CD4-positive, alpha-beta memory T cell (primary cell): ENCODE results near the gene DDX49. TPM values are rescaled to one million over a fixed set of nuclear protein-coding genes. Genes with fewer than 3 reads are reported as not detected.
A peak's percentile ranks its signal among the peaks of the same experiment; 100 is the strongest.

Experiments
- CTCF ChIA-PET: fragments of 350-600 bp; sonication (Branson Sonifier 250); formaldehyde crosslinking; loops from one replicate; lab custom pipeline; 2021; ENCODE audit warnings: inconsistent platforms; ENCODE audit not compliant: partially characterized antibody; lab: Charles Lee
- POLR2A ChIA-PET: fragments of 350-600 bp; sonication (Branson Sonifier 250); formaldehyde crosslinking; loops from one replicate; lab custom pipeline; 2021; ENCODE audit not compliant: partially characterized antibody; lab: Charles Lee
- DNase-seq, 5 donors: peaks; one replicate each; pipeline versions ENCODE4 v3.0.0 to v3.0.0-alpha.2; 2020 to 2022; ENCODE audit warnings: mixed read lengths in 1 of 5
- H3K27ac ChIP-seq: one replicate; pipeline ENCODE4 v1.7.0; 2013; ENCODE audit warnings: low read depth, low read length
- H3K27me3 ChIP-seq: 2 replicates; pipeline ENCODE4 v1.7.0; 2013; ENCODE audit warnings: mild to moderate bottlenecking, low read length, moderate library complexity; ENCODE audit not compliant: insufficient read depth
- H3K36me3 ChIP-seq: 2 replicates; pipeline ENCODE4 v1.7.0; 2013; ENCODE audit warnings: mild to moderate bottlenecking, low read length, moderate library complexity; ENCODE audit not compliant: insufficient read depth
- H3K4me1 ChIP-seq: 2 replicates; pipeline ENCODE4 v1.7.0; 2013; ENCODE audit warnings: mild to moderate bottlenecking, low read length, moderate library complexity; ENCODE audit not compliant: insufficient read depth
- H3K4me3 ChIP-seq, 2 donors: one replicate each; pipeline ENCODE4 v1.7.0; 2013; ENCODE audit warnings: low read length in 2 of 2, mild to moderate bottlenecking in 1 of 2
- H3K9me3 ChIP-seq, 2 donors: one replicate each; pipeline ENCODE4 v1.7.0; 2013; ENCODE audit warnings: low read length in 2 of 2, control low read depth in 1 of 2; ENCODE audit not compliant: control insufficient read depth in 1 of 2
- H3K27ac Mint-ChIP-seq, 7 donors: one replicate each; pipeline ENCODE4 v1.8.0; 2020 to 2021; ENCODE audit warnings: mixed read lengths in 7 of 7, mild to moderate bottlenecking in 6 of 7, inconsistent platforms in 3 of 7, moderate library complexity in 3 of 7
- H3K27me3 Mint-ChIP-seq, 2 donors: one replicate each; pipeline ENCODE4 v1.8.0; 2020 to 2021; ENCODE audit warnings: mixed read lengths in 2 of 2
- H3K36me3 Mint-ChIP-seq, 2 donors: one replicate each; pipeline ENCODE4 v1.8.0; 2020 to 2021; ENCODE audit warnings: mixed read lengths in 2 of 2, inconsistent platforms in 1 of 2, mild to moderate bottlenecking in 1 of 2
- H3K4me1 Mint-ChIP-seq, 4 donors: one replicate each; pipeline ENCODE4 v1.8.0; 2020 to 2021; ENCODE audit warnings: mixed read lengths in 4 of 4, mild to moderate bottlenecking in 1 of 4
- H3K4me3 Mint-ChIP-seq, 8 donors: one replicate each; pipeline ENCODE4 v1.8.0; 2020 to 2021; ENCODE audit warnings: mixed read lengths in 8 of 8, mild to moderate bottlenecking in 7 of 8, moderate library complexity in 6 of 8, inconsistent platforms in 3 of 8
- H3K9me3 Mint-ChIP-seq, 8 donors: one replicate each; pipeline ENCODE4 v1.8.0; 2020 to 2021; ENCODE audit warnings: mixed read lengths in 8 of 8, mild to moderate bottlenecking in 5 of 8, inconsistent platforms in 3 of 8, moderate library complexity in 1 of 8
- intact Hi-C: fragments of 100-400 bp; cut with micrococcal nuclease; formaldehyde crosslinking; loops from one replicate; pipeline ENCODE4 v1.15.1; 2023
- polyA plus RNA-seq, 2 donors: library from polyadenylated mRNA; unstranded; fragments of 300-500 nt; fragmentation: Illumina TruSeq; gene quantifications; one replicate each; pipeline ENCODE4 v1.2.3, GENCODE V29; 2021
- total RNA-seq, 2 experiments: library from RNA; stranded (reverse); gene quantifications; one replicate each; pipeline ENCODE4 v1.2.3, GENCODE V29; 2021

Gene DDX49, protein sequence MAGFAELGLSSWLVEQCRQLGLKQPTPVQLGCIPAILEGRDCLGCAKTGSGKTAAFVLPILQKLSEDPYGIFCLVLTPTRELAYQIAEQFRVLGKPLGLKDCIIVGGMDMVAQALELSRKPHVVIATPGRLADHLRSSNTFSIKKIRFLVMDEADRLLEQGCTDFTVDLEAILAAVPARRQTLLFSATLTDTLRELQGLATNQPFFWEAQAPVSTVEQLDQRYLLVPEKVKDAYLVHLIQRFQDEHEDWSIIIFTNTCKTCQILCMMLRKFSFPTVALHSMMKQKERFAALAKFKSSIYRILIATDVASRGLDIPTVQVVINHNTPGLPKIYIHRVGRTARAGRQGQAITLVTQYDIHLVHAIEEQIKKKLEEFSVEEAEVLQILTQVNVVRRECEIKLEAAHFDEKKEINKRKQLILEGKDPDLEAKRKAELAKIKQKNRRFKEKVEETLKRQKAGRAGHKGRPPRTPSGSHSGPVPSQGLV
- total RNA-seq, result 10 to 100 TPM; 40.9 to 43.6 TPM
- polyA plus RNA-seq, result 10 to 100 TPM; 20.7 to 32.1 TPM

DNA sequence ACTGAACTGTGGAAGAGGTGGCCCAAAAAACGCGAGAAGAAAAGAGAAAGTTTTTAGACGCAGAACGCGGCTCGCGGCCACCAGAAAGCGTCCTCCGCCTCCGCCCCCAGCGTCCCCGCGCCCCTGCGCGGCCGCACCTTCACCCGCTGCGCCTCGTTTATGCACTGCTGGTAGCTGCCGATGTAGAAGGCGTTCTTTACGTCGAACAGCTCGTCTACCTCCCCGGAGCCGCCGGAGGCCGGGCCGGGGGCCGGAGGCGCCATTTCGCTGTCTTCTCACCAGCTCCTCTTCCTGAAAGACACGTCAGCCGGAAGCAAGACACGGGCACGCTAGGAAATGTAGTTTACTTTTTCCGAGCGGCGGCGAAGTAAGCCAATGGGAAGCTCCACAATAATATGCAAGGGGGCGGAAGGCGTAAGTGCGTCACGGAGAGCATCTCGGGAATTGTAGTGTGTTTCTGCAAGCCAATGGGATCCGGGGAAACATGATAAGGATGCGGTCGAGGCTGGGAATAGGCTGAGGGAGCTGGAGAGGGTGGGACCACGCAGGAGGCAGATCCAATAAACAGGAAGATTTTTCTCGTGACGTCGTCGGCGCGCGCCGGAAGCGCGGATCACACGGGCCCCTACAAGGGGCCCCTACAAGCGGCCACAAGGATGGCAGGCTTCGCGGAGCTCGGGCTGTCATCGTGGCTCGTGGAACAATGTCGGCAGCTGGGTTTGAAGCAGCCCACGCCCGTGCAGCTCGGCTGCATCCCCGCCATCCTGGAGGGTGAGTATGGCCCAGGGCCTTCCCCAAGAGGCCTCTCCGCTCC lies at the start of gene DDX49, which contains the start of gene COPE:
TSS of gene DDX49 (plus strand) at position 630 of the 814 bp plus-strand sequence. CDS start at position 657, 27 bp downstream.
TSS of gene COPE (minus strand) at position 302 of the 814 bp plus-strand sequence. CDS start at position 263, 39 bp downstream.
- peaks cover 27% of the 10 kb centered on the region for H3K36me3 ChIP-seq
- no peaks in the 10 kb centered on the region for H3K27me3 ChIP-seq
- peaks cover 45% of the 10 kb centered on the region for H3K4me1 ChIP-seq
- CTCF ChIA-PET, result interaction anchor here (0.7 to 1.5 kb wide), 5 partner anchors 67 to 348 kb away, joined by 3 read pairs; partner anchors contain the start of gene UBA52
- Mint-ChIP-seq H3K9me3 (no peaks in the 10 kb centered on the region), H3K36me3 (peaks cover 22 to 47% of the 10 kb centered on the region in 2 donors), H3K27ac (peak within 1 kb of the TSS; percentile 73 to 98 (median 96)), H3K27me3 (no peaks in the 10 kb centered on the region), H3K4me3 (peak within 1 kb of the TSS; percentile 72 to 97 (median 93)), H3K4me1 (peaks cover 21 to 64% (median 35%) of the 10 kb centered on the region in 4 donors)
- no peaks in the 10 kb centered on the region for H3K9me3 ChIP-seq
- POLR2A ChIA-PET, result interaction anchor here (0.6 to 3.2 kb wide), 29 partner anchors 10 to 1704 kb away, joined by 3 to 20 read pairs (median 3); partner anchors contain the start of genes BORCS8, FKBP8, JUND and KXD1
- peak; percentile 97 to 100 (median 99) for DNase-seq
- H3K4me3 ChIP-seq, result peak within 1 kb of the TSS; percentile 92 to 93
- intact Hi-C loops, result loop anchor here (1.0 to 10.0 kb wide), 10 partner anchors 13 to 1362 kb away; partner anchors contain the start of genes ARMC6, BORCS8, COLGALT1 and ELL
- peak within 1 kb of the TSS; percentile 94 for H3K27ac ChIP-seq

DNA sequence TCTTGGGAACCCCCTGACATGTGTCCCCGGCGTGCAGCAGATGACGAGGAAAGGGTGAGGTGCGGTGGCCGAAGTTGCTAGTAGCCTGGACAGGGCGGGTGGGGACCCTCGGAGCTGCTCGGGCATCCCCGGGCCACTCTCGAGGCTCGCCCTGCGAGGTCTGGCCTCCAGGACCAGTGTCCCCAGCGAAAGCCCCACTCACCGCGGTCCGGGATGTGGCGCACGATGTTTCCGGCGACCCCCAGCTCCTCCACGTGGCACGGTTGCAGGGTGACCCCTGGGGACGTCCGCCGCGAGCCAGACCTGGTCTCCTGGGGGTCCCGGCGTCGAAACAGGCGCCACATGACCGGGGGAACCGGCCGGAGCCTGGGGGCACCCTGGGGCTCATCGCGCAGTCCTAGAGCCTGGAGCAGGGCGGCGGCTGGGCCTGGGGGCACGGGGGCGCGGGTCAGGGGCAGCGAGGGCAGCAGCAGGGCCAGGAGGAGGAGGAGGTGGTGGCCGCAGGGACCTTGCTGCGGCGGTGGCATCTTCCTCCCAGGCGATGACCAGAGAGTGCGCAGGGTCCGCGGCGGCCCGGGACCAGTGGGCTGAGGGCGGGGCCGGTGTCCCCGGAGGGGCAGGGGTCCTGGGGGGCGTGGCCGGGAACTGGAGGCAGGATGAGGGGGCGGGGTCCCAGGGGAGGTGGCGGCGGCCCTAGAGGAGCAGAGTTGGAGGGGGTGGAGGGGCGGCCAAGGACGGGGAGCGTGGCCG lies 49.6 kb upstream of the DDX49 start:
- Mint-ChIP-seq H3K4me1 (peaks cover 8 to 23% (median 12%) of the 10 kb centered on the region in 4 donors), H3K4me3 (no peak overlapping the region), H3K27ac (no peak overlapping the region), H3K9me3 (no peaks in the 10 kb centered on the region), H3K36me3 (peaks cover 18 to 22% of the 10 kb centered on the region in 2 donors), H3K27me3 (peaks cover 0 to 3% of the 10 kb centered on the region in 2 donors)
- DNase-seq, result no peak
- Histone ChIP-seq H3K27ac (no peak overlapping the region), H3K4me3 (no peak overlapping the region), H3K27me3 (no peaks in the 10 kb centered on the region), H3K36me3 (peaks cover 20% of the 10 kb centered on the region), H3K4me1 (peaks cover 4% of the 10 kb centered on the region), H3K9me3 (no peaks in the 10 kb centered on the region)
- POLR2A ChIA-PET, result no interaction called here
- CTCF ChIA-PET, result no interaction called here
- intact Hi-C loops, result loop anchor here (10.0 kb wide), 1 partner anchor 45 kb away; the partner anchor contains the start of genes COPE and DDX49

DNA sequence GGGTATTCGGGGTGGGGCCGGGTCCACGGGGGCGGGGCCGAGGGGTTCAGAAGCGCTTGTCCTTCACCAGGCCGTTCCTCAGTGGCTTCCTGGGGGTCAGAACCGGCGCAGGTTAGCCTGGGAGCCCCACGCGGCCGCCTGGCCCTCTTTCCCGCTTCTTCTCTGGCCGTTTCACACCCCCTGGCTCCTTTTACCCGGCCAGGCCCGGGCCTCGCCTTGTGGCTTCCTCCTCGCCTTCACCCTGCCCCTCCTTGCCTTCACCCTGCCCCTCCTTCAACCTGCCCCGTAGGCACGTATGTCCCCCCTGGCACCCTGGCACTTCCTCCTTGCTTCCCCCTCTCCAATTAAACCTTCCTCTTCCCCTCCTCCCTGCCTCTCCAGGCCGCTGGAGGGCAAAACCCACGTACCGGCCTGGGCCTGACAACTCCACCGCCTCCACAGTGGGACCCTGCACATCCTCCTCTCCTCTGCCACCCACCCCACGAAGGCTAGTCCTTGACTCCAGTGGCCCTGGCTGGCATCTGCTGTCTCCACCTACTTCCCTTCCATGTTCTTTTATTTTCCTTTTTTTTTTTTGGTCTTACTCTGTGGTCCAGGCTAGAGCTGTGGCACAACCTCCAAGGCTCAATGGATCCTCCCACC lies 48.9 kb upstream of the DDX49 start:
- H3K4me1 ChIP-seq, result peaks cover 4% of the 10 kb centered on the region
- Mint-ChIP-seq H3K27me3 (peaks cover 0 to 3% of the 10 kb centered on the region in 2 donors), H3K9me3 (no peaks in the 10 kb centered on the region), H3K4me1 (peaks cover 8 to 23% (median 12%) of the 10 kb centered on the region in 4 donors), H3K4me3 (peak overlapping the region in 4 of 8 donors; percentile 4 to 70 (median 34)), H3K27ac (peak overlapping the region in 2 of 7 donors; percentile 44 to 78), H3K36me3 (peaks cover 17 to 18% of the 10 kb centered on the region in 2 donors)
- POLR2A ChIA-PET, result interaction anchor here (0.6 kb wide), 1 partner anchor 12 kb away, joined by 3 read pairs; no protein-coding TSS in a partner anchor
- no peak for DNase-seq
- peaks cover 15% of the 10 kb centered on the region for H3K36me3 ChIP-seq
- CTCF ChIA-PET, result no interaction called here
- no peaks in the 10 kb centered on the region for H3K9me3 ChIP-seq
- intact Hi-C loops, result no loop called here
- H3K4me3 ChIP-seq, result no peak overlapping the region
- H3K27me3 ChIP-seq, result no peaks in the 10 kb centered on the region
- H3K27ac ChIP-seq, result no peak overlapping the region

DNA sequence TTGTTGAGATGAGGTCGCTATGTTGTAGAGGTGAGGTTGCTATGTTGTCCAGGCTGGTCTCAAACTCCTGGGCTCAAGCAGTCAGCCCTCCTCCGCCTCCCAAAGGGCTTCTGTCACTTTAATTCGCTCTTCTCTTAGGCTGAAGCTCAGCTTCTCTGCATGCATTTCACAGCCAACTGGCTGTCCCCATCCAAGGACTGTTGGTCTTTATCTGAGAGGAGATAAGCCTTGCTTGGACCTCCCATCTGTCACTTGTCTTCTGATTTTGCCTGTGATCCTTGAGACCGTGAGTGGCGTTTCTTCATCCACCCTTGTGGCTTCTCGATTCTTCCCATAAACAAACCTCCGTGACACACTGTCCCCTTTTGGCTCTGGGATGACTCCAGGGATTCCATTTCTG lies 48.0 kb upstream of the DDX49 start:
- peaks cover 4% of the 10 kb centered on the region for H3K4me1 ChIP-seq
- POLR2A ChIA-PET, result interaction anchor here (0.7 kb wide), 1 partner anchor 34 kb away, joined by 3 read pairs; no protein-coding TSS in a partner anchor
- peaks cover 11% of the 10 kb centered on the region for H3K36me3 ChIP-seq
- DNase-seq, result no peak
- no peaks in the 10 kb centered on the region for H3K9me3 ChIP-seq
- H3K4me3 Mint-ChIP-seq, result peak overlapping the region in 1 of 8 donors; percentile 35
- CTCF ChIA-PET, result no interaction called here
- peak overlapping the region in 3 of 7 donors; percentile 6 to 70 (median 65) for H3K27ac Mint-ChIP-seq
- peaks cover 0 to 2% (median 0%) of the 10 kb centered on the region in 8 donors for H3K9me3 Mint-ChIP-seq
- no peak overlapping the region for H3K4me3 ChIP-seq
- H3K27me3 ChIP-seq, result no peaks in the 10 kb centered on the region
- no peak overlapping the region for H3K27ac ChIP-seq
- intact Hi-C loops, result no loop called here
- H3K27me3 Mint-ChIP-seq, result peaks cover 0 to 3% of the 10 kb centered on the region in 2 donors
- H3K4me1 Mint-ChIP-seq, result peaks cover 6 to 23% (median 12%) of the 10 kb centered on the region in 4 donors
- H3K36me3 Mint-ChIP-seq, result peaks cover 9 to 15% of the 10 kb centered on the region in 2 donors

DNA sequence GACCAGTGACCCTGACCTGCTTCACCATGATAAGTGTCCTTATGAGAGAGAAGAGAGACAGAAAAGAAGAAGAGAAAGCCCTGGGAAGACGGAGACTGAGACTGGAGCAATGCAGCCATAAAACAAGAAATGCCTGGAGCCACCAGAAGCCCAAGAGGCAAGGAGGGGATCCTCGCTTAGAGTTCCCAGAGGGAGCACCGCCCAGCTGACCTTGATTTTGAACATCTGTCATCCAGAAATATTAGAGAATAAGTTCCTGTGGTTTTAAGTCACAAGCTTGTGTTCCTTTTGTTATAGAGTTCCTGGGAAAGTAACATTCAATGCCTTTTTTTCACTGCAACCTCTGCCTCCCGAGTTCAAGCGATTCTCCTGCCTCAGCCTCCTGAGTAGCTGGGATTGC lies 43.8 kb upstream of the DDX49 start:
- no peaks in the 10 kb centered on the region for H3K9me3 ChIP-seq
- Mint-ChIP-seq H3K27ac (peak overlapping the region in 1 of 7 donors; percentile 18), H3K4me1 (peaks cover 6 to 11% (median 9%) of the 10 kb centered on the region in 4 donors), H3K4me3 (no peak overlapping the region), H3K36me3 (no peaks in the 10 kb centered on the region), H3K27me3 (peaks cover 0 to 3% of the 10 kb centered on the region in 2 donors), H3K9me3 (peaks cover 0 to 6% (median 0%) of the 10 kb centered on the region in 8 donors)
- no peaks in the 10 kb centered on the region for H3K4me1 ChIP-seq
- H3K27me3 ChIP-seq, result no peaks in the 10 kb centered on the region
- H3K27ac ChIP-seq, result no peak overlapping the region
- H3K36me3 ChIP-seq, result no peaks in the 10 kb centered on the region
- no peak overlapping the region for H3K4me3 ChIP-seq
- no peak for DNase-seq
- intact Hi-C loops, result no loop called here
- POLR2A ChIA-PET, result no interaction called here
- CTCF ChIA-PET, result interaction anchor here (0.7 to 2.7 kb wide), 2 partner anchors 9 to 422 kb away, joined by 3 to 14 read pairs; no protein-coding TSS in a partner anchor

DNA sequence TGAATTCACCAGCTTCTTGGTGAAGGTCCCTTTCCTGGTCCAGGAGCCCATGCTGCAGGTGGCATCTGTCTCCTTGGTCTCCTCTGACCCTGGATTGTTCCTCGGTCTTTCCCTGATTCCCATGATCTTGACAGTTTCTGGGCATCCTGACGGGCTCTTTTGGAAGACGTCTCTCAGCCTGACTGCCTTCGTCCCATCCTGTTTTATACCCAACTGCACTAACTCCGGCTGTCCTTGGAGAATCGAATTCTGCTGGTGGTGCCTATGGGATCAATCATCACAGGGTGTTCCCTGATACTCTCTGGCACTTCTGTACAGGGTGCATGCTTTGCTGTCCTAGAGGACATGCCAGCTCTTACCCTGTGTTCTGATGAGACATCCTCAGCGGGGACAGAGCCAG lies 42.6 kb upstream of the DDX49 start:
- Histone ChIP-seq H3K4me1 (no peaks in the 10 kb centered on the region), H3K4me3 (no peak overlapping the region), H3K36me3 (no peaks in the 10 kb centered on the region), H3K27me3 (no peaks in the 10 kb centered on the region), H3K27ac (no peak overlapping the region), H3K9me3 (no peaks in the 10 kb centered on the region)
- ChIA-PET CTCF (interaction anchor here (0.9 to 2.7 kb wide), 2 partner anchors 10 to 283 kb away, joined by 3 to 14 read pairs; no protein-coding TSS in a partner anchor), POLR2A (no interaction called here)
- H3K27ac Mint-ChIP-seq, result peak overlapping the region in 1 of 7 donors; percentile 47
- no peaks in the 10 kb centered on the region for H3K36me3 Mint-ChIP-seq
- no peaks in the 10 kb centered on the region for H3K27me3 Mint-ChIP-seq
- DNase-seq, result no peak
- H3K9me3 Mint-ChIP-seq, result peaks cover 0 to 6% (median 0%) of the 10 kb centered on the region in 8 donors
- peaks cover under 1 to 2% (median 2%) of the 10 kb centered on the region in 4 donors for H3K4me1 Mint-ChIP-seq
- no peak overlapping the region for H3K4me3 Mint-ChIP-seq
- intact Hi-C loops, result no loop called here
